Body of pancreas (tissue), 4 donors: ENCODE measurements around the gene MTMR3. TPM values are rescaled to one million over a fixed set of nuclear protein-coding genes. Genes with fewer than 3 reads are reported as not detected.

Source experiments
- ATAC-seq: fragments of 150-250 bp; one replicate; pipeline ENCODE4 v1.9.1; 2016
- DNase-seq, 4 donors: peaks; one replicate each; pipeline ENCODE4 v3.0.0-alpha.2; 2019
- H3K27ac ChIP-seq, 4 donors: fragments of 200-600 bp; sonication (generic); 1 replicate in 3 of 4; 2 replicates in 1 of 4; pipeline versions ENCODE4 v1.5.1 to v1.6.1; 2016 to 2019; ENCODE audit warnings: mild to moderate bottlenecking in 1 of 4, mixed read lengths in 1 of 4, moderate library complexity in 1 of 4
- H3K27me3 ChIP-seq, 2 donors: fragments of 200-600 bp; sonication (generic); one replicate each; pipeline ENCODE4 v1.6.0; 2016; ENCODE audit warnings: mild to moderate bottlenecking in 1 of 2
- H3K36me3 ChIP-seq, 2 donors: fragments of 200-600 bp; sonication (generic); replicated peaks in 1 of 2; 2 replicates each; pipeline ENCODE4 v1.5.1; 2016; ENCODE audit warnings: low read depth in 2 of 2; ENCODE audit not compliant: insufficient read depth in 1 of 2
- H3K4me1 ChIP-seq: fragments of 200-600 bp; sonication (generic); one replicate; pipeline ENCODE4 v1.6.0; 2016
- H3K4me3 ChIP-seq, 2 donors: fragments of 200-600 bp; sonication (generic); 1 replicate in 1 of 2; 2 replicates in 1 of 2; pipeline ENCODE4 v1.5.1; 2016 to 2019
- H3K9me3 ChIP-seq, 3 donors: fragments of 200-600 bp; sonication (generic); 1 replicate in 2 of 3; 2 replicates in 1 of 3; pipeline ENCODE4 v1.5.1; 2016
- POLR2A ChIP-seq, 3 donors: fragments of 450-650 bp; IDR thresholded peaks; one replicate each; pipeline ENCODE4 v1.6.1; 2016; ENCODE audit warnings: antibody characterized with exemption in 3 of 3, mild to moderate bottlenecking in 2 of 3
- WGBS, 2 donors: methylation state at CpG; one replicate each; pipeline ENCODE4 v1.1.5; 2017; 5-methylcytosine and 5-hydroxymethylcytosine counted together
- intact Hi-C: fragments of 100-400 bp; cut with DNase I; formaldehyde crosslinking; loops from one replicate; pipeline ENCODE4 v1.15.1; 2023
- total RNA-seq, 2 donors: library from RNA; depleted of rRNA; stranded (reverse); fragments of >200 nt; gene quantifications; one replicate each; pipeline ENCODE4 v1.1.0, GENCODE V29; 2016
- TF ChIP-seq, protein P1 (sequence below), 7 experiments: fragments of 450-650 bp in 4 of 7; fragments of 200-600 bp in 3 of 7; sonication (generic) in 3 of 7; IDR thresholded peaks; one replicate each; pipeline ENCODE4 v1.5.1; 2016 to 2019; ENCODE audit warnings: antibody characterized with exemption in 7 of 7

Gene MTMR3
- total RNA-seq, 2 donors from 2014 or later: 37.9 to 46.7 TPM

DNA sequence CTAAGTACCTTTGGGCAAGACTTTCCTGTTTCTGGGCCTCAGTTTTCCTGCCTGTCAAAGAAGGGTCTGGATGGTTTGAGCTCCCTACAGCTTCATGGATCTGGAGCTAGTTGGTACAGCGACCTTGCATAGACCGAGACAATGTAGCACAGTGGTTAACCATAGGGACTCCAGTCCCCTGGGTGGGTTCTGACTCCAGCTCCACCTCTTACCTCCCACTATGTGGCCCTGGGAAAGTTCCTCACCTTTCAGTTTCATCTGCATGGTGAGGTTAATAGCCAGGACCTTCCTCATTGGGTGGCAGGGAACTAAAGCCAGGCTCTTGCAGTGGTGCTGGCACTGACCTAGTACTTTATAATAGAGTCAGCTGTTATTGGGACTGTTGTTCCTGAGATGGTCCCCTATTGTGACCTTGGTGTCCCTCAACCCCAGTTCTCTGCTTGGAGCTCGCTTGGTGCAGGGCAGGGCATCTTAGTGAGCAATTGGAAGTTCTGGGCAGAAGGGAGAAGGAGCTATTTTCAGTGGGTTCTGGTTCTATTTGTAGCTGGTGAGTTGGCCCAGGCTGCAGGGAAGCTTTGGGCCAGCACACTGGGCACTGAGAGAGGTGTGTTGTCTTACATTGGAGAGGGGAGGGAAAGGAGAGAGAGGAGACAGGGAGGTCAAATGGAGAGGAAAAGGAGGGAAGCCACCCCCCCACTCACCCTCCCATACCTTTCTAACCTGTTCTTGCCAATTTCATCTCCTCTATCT is 10.7 kb upstream of the MTMR3 start:
- Histone ChIP-seq H3K4me3 (no peak overlapping the region), H3K36me3 (no peaks in the 10 kb centered on the region), H3K27ac (peak overlapping the region in 3 of 4 donors; percentile 56 to 75 (median 62)), H3K9me3 (no peaks in the 10 kb centered on the region), H3K27me3 (no peaks in the 10 kb centered on the region), H3K4me1 (peaks cover 20% of the 10 kb centered on the region)
- TF ChIP-seq, protein P1, sequence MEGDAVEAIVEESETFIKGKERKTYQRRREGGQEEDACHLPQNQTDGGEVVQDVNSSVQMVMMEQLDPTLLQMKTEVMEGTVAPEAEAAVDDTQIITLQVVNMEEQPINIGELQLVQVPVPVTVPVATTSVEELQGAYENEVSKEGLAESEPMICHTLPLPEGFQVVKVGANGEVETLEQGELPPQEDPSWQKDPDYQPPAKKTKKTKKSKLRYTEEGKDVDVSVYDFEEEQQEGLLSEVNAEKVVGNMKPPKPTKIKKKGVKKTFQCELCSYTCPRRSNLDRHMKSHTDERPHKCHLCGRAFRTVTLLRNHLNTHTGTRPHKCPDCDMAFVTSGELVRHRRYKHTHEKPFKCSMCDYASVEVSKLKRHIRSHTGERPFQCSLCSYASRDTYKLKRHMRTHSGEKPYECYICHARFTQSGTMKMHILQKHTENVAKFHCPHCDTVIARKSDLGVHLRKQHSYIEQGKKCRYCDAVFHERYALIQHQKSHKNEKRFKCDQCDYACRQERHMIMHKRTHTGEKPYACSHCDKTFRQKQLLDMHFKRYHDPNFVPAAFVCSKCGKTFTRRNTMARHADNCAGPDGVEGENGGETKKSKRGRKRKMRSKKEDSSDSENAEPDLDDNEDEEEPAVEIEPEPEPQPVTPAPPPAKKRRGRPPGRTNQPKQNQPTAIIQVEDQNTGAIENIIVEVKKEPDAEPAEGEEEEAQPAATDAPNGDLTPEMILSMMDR (IDR thresholded peaks at IDR 0.05): no peak
- TF ChIP-seq POLR2A (IDR thresholded peaks at IDR 0.05): no peak
- DNase-seq (no peak), ATAC-seq (no peak)
- 81 to 89% methylated on average over 2 to 3 of the region's 3 CpGs for whole genome bisulfite sequencing, 2 donors
- intact Hi-C loops: no loop called here

DNA sequence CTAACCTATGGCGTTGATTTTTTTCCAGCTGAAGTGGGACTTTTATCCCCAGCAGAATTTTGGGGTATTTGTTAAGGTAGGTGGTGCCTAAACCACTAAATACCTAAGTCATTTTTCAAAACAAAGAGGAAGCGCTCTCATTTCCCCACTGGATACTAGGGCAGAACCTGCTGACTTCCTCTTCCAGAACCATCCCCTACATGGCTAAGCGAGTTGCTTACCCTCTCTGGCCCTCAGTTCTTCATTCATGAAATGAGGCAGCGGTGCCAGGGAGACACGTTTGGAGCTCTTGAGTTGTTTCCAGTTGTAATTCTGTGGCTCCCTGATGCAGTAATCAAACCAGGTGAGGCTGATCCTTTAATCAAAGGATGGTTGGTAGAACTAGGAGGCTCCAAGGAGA is 10.0 kb upstream of the MTMR3 start:
- no peak for TF ChIP-seq POLR2A (IDR thresholded peaks at IDR 0.05)
- TF ChIP-seq, protein P1 (IDR thresholded peaks at IDR 0.05): no peak
- H3K27ac ChIP-seq: peak overlapping the region in 2 of 4 donors; percentile 56 to 75
- intact Hi-C loops: no loop called here

DNA sequence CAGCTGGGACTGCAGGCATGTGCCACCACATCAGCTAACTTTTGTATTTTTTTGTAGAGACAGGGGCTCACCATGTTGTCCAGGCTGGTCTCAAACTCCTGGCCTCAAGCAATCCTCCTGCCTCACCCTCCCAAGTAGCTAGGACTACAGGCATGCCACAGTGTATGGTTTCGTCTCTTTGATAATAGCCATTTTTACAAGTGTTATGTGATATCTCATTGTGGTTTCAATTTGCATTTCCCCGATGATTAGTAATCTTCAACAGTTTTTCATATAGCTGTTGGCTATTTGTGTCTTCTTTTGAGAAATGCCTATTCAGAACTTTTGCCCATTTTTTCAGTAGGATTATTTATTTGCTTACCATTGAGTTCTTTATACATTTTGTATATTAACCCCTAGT is 9.0 kb upstream of the MTMR3 start:
- Histone ChIP-seq H3K27ac (no peak overlapping the region), H3K4me1 (peaks cover 20% of the 10 kb centered on the region), H3K9me3 (no peaks in the 10 kb centered on the region), H3K36me3 (no peaks in the 10 kb centered on the region), H3K27me3 (no peaks in the 10 kb centered on the region), H3K4me3 (no peak overlapping the region)
- TF ChIP-seq POLR2A (IDR thresholded peaks at IDR 0.05): no peak
- TF ChIP-seq, protein P1 (IDR thresholded peaks at IDR 0.05): no peak
- intact Hi-C loops: no loop called here
- 82 to 94% methylated on average over 2 of the region's 2 CpGs for WGBS, 2 donors
- DNase-seq (no peak), ATAC-seq (no peak)

More for the DNA sequence above, 10.0 kb upstream of the MTMR3 start:
- Histone ChIP-seq H3K27me3 (no peaks in the 10 kb centered on the region), H3K4me1 (peaks cover 20% of the 10 kb centered on the region), H3K9me3 (no peaks in the 10 kb centered on the region), H3K4me3 (no peak overlapping the region), H3K36me3 (no peaks in the 10 kb centered on the region)
- ATAC-seq (no peak), DNase-seq (peak in 1 of 4 donors; percentile 20)
- WGBS, 2 donors: 66 to 74% methylated on average over 5 of the region's 5 CpGs

DNA sequence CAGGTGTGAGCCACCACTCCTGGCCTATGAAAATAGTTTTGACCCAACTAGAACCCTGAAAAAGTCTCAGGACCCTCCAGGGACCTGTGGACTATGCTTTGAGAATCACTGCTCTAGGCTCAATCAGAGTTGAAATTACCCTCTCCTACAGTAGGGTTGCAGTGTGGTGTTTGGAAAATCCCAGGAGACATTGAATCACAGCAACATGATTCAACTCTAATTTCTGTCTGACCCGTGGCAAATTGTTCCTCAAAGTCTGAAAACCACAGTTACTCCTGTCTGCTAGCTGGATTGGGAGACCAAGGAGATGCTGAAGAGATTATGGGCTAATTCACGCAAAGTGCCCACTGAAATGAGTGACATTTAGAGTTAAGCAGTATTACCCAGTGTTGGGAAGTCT is 5.4 kb upstream of the MTMR3 start:
- DNase-seq (no peak), ATAC-seq (no peak)
- 71 to 76% methylated on average over 2 of the region's 2 CpGs for WGBS, 2 donors
- H3K27ac ChIP-seq: no peak overlapping the region
- H3K27me3 ChIP-seq: no peaks in the 10 kb centered on the region
- no peaks in the 10 kb centered on the region for H3K9me3 ChIP-seq
- intact Hi-C loops: no loop called here
- H3K4me3 ChIP-seq: no peak overlapping the region
- no peaks in the 10 kb centered on the region for H3K4me1 ChIP-seq
- no peak for TF ChIP-seq POLR2A (IDR thresholded peaks at IDR 0.05)
- H3K36me3 ChIP-seq: no peaks in the 10 kb centered on the region

DNA sequence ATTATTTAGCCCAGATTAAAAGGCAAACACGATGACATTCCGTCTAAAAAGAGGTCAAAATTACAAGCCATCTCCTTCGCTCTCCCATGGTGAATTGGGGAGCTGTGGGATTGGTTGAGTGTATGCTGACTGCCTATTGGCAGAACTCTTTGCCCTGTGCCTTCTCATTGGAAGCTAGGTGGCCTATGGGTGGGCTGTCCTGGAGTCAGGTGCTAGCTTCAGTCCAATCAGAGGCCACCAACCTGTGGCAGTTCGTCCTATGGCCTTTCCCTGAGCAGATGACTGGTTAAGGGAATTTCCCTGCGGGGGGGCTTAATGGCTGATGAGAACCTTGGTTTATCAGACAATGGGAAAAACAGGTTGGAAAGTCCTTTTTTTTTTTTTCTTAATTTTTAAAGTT is 3.2 kb upstream of the MTMR3 start:
- Histone ChIP-seq H3K9me3 (no peaks in the 10 kb centered on the region), H3K4me3 (no peak overlapping the region), H3K36me3 (no peaks in the 10 kb centered on the region), H3K27ac (no peak overlapping the region), H3K4me1 (peaks cover 7% of the 10 kb centered on the region), H3K27me3 (no peaks in the 10 kb centered on the region)
- WGBS, 2 donors: 85 to 92% methylated on average over 5 of the region's 5 CpGs
- ATAC-seq (no peak), DNase-seq (no peak)
- TF ChIP-seq, protein P1 (IDR thresholded peaks at IDR 0.05): no peak
- TF ChIP-seq POLR2A (IDR thresholded peaks at IDR 0.05): no peak
- intact Hi-C loops: loop anchor here (10.0 kb wide), 1 partner anchor 125 kb away; no protein-coding TSS in a partner anchor
